ENCODE measurements around the gene ABL1.

- TF ChIP-seq GATA2 (IDR thresholded peaks at IDR 0.05; ENCODE audit: low read depth, low read length) (no peak), GATA3 (IDR thresholded peaks at IDR 0.05; ENCODE audit: low read depth, low read length) (no peak)
Measured at GRCh38 chr9:130930132-130930803, 95.2 kb downstream of the ABL1 start.
